HepG2 (cell line): Measurements from ENCODE around the gene SRSF2. TPM values are rescaled to one million over a fixed set of nuclear protein-coding genes. Genes with fewer than 3 reads are reported as not detected.

Experiments
- E2F1 ChIP-seq: sonication (generic); formaldehyde crosslinking; IDR thresholded peaks from 2 replicates; pipeline ENCODE4 v1.5.0; 2020; ENCODE audit warnings: missing genetic modification reagents
- ELF4 ChIP-seq: sonication (generic); formaldehyde crosslinking; IDR thresholded peaks from 2 replicates; pipeline ENCODE4 v1.5.0; 2020; ENCODE audit warnings: missing genetic modification reagents, mild to moderate bottlenecking, moderate library complexity, borderline replicate concordance
- HMG20B ChIP-seq: conservative IDR thresholded peaks from 2 replicates; pipeline ENCODE4 v1.6.1; 2016; ENCODE audit warnings: missing genetic modification reagents, missing compliant biosample characterization
- KAT7 ChIP-seq: IDR thresholded peaks from 2 replicates; pipeline ENCODE4 v1.6.1; 2018; ENCODE audit warnings: borderline replicate concordance, missing compliant biosample characterization
- MXD3 ChIP-seq: IDR thresholded peaks from 2 replicates; pipeline ENCODE4 v1.6.1; 2016; ENCODE audit warnings: mild to moderate bottlenecking, missing biosample characterization, missing genetic modification reagents
- NFKB2 ChIP-seq: sonication (generic); formaldehyde crosslinking; IDR thresholded peaks from 2 replicates; pipeline ENCODE4 v1.4.0; 2020; ENCODE audit warnings: missing genetic modification reagents, borderline replicate concordance
- TBL1XR1 ChIP-seq: fragments of 150-350 bp; IDR thresholded peaks from 2 replicates; pipeline ENCODE4 v1.6.1; 2014; ENCODE audit warnings: borderline replicate concordance, low read length; ENCODE audit not compliant: partially characterized antibody
- ZNF619 ChIP-seq: sonication (generic); formaldehyde crosslinking; IDR thresholded peaks from 2 replicates; pipeline ENCODE4 v1.4.0; 2020; ENCODE audit warnings: mild to moderate bottlenecking, missing genetic modification reagents
- ZNF737 ChIP-seq: sonication (generic); formaldehyde crosslinking; IDR thresholded peaks from 2 replicates; pipeline ENCODE4 v1.5.0; 2020; ENCODE audit warnings: missing genetic modification reagents, mild to moderate bottlenecking, borderline replicate concordance
- polyA plus RNA-seq, 8 experiments: library from polyadenylated mRNA; depleted of rRNA in 3 of 8; stranded (reverse) in 7 of 8; unstranded in 1 of 8; fragments of >200 nt; fragmentation: Illumina TruSeq in 4 of 8; extraction: Trizol in 4 of 8; gene quantifications; 2 replicates each; pipeline versions ENCODE4 v1.2.1 to v1.2.3, GENCODE V29; 2011 to 2016; ENCODE audit warnings: low read depth in 4 of 8, missing spikeins in 1 of 8, mixed read lengths in 1 of 8; ENCODE audit not compliant: insufficient read depth in 1 of 8
- total RNA-seq, 5 experiments: library from RNA; depleted of rRNA; stranded (reverse); fragments of >200 nt; fragmentation: Illumina TruSeq; extraction: Trizol; gene quantifications; 2 replicates each; pipeline ENCODE4 v1.2.3, GENCODE V29; 2016; ENCODE audit warnings: low read depth in 1 of 5
- TF ChIP-seq, protein P1 (sequence below): sonication (generic); formaldehyde crosslinking; IDR thresholded peaks from 2 replicates; pipeline ENCODE4 v1.8.0; 2022; ENCODE audit warnings: missing genetic modification reagents, mild to moderate bottlenecking, moderate library complexity, borderline replicate concordance
- TF ChIP-seq, protein P2 (sequence below): sonication (generic); formaldehyde crosslinking; IDR thresholded peaks from 2 replicates; pipeline ENCODE4 v1.9.0; 2021; ENCODE audit warnings: missing genetic modification reagents, borderline replicate concordance
- TF ChIP-seq, protein P3 (sequence below): sonication (generic); formaldehyde crosslinking; IDR thresholded peaks from 2 replicates; pipeline ENCODE4 v1.4.0; 2020; ENCODE audit warnings: missing genetic modification reagents
- TF ChIP-seq, protein P4 (sequence below): IDR thresholded peaks from 2 replicates; pipeline ENCODE4 v1.6.1; 2016; ENCODE audit warnings: low read depth, missing genetic modification reagents, missing compliant biosample characterization

SRSF2 gene
- total and polyA plus RNA-seq, 2 of the 13 experiments (the other 11 are each of a cell fraction or from before 2014, with no cell fraction given), result 306 to 319 TPM

- TF ChIP-seq, protein P1, sequence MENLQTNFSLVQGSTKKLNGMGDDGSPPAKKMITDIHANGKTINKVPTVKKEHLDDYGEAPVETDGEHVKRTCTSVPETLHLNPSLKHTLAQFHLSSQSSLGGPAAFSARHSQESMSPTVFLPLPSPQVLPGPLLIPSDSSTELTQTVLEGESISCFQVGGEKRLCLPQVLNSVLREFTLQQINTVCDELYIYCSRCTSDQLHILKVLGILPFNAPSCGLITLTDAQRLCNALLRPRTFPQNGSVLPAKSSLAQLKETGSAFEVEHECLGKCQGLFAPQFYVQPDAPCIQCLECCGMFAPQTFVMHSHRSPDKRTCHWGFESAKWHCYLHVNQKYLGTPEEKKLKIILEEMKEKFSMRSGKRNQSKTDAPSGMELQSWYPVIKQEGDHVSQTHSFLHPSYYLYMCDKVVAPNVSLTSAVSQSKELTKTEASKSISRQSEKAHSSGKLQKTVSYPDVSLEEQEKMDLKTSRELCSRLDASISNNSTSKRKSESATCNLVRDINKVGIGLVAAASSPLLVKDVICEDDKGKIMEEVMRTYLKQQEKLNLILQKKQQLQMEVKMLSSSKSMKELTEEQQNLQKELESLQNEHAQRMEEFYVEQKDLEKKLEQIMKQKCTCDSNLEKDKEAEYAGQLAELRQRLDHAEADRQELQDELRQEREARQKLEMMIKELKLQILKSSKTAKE (CRISPR knock-in tag), result no peak
- TF ChIP-seq ZNF619 (CRISPR knock-in tag) (no peak), ZNF737 (CRISPR knock-in tag) (no peak), ELF4 (CRISPR knock-in tag) (no peak), HMG20B (CRISPR knock-in tag) (no peak), MXD3 (CRISPR knock-in tag) (0 out of 2 replicates have a peak, but pooled peaks have one; percentile 16), NFKB2 (no peak), TBL1XR1 (no peak), KAT7 (CRISPR knock-in tag) (no peak), E2F1 (CRISPR knock-in tag) (no peak)
- TF ChIP-seq, protein P2, sequence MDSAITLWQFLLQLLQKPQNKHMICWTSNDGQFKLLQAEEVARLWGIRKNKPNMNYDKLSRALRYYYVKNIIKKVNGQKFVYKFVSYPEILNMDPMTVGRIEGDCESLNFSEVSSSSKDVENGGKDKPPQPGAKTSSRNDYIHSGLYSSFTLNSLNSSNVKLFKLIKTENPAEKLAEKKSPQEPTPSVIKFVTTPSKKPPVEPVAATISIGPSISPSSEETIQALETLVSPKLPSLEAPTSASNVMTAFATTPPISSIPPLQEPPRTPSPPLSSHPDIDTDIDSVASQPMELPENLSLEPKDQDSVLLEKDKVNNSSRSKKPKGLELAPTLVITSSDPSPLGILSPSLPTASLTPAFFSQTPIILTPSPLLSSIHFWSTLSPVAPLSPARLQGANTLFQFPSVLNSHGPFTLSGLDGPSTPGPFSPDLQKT (CRISPR knock-in tag), result no peak
- TF ChIP-seq, protein P3, sequence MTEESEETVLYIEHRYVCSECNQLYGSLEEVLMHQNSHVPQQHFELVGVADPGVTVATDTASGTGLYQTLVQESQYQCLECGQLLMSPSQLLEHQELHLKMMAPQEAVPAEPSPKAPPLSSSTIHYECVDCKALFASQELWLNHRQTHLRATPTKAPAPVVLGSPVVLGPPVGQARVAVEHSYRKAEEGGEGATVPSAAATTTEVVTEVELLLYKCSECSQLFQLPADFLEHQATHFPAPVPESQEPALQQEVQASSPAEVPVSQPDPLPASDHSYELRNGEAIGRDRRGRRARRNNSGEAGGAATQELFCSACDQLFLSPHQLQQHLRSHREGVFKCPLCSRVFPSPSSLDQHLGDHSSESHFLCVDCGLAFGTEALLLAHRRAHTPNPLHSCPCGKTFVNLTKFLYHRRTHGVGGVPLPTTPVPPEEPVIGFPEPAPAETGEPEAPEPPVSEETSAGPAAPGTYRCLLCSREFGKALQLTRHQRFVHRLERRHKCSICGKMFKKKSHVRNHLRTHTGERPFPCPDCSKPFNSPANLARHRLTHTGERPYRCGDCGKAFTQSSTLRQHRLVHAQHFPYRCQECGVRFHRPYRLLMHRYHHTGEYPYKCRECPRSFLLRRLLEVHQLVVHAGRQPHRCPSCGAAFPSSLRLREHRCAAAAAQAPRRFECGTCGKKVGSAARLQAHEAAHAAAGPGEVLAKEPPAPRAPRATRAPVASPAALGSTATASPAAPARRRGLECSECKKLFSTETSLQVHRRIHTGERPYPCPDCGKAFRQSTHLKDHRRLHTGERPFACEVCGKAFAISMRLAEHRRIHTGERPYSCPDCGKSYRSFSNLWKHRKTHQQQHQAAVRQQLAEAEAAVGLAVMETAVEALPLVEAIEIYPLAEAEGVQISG (CRISPR knock-in tag), result 0 out of 2 replicates have a peak, but pooled peaks have one; percentile 31
- TF ChIP-seq, protein P4, sequence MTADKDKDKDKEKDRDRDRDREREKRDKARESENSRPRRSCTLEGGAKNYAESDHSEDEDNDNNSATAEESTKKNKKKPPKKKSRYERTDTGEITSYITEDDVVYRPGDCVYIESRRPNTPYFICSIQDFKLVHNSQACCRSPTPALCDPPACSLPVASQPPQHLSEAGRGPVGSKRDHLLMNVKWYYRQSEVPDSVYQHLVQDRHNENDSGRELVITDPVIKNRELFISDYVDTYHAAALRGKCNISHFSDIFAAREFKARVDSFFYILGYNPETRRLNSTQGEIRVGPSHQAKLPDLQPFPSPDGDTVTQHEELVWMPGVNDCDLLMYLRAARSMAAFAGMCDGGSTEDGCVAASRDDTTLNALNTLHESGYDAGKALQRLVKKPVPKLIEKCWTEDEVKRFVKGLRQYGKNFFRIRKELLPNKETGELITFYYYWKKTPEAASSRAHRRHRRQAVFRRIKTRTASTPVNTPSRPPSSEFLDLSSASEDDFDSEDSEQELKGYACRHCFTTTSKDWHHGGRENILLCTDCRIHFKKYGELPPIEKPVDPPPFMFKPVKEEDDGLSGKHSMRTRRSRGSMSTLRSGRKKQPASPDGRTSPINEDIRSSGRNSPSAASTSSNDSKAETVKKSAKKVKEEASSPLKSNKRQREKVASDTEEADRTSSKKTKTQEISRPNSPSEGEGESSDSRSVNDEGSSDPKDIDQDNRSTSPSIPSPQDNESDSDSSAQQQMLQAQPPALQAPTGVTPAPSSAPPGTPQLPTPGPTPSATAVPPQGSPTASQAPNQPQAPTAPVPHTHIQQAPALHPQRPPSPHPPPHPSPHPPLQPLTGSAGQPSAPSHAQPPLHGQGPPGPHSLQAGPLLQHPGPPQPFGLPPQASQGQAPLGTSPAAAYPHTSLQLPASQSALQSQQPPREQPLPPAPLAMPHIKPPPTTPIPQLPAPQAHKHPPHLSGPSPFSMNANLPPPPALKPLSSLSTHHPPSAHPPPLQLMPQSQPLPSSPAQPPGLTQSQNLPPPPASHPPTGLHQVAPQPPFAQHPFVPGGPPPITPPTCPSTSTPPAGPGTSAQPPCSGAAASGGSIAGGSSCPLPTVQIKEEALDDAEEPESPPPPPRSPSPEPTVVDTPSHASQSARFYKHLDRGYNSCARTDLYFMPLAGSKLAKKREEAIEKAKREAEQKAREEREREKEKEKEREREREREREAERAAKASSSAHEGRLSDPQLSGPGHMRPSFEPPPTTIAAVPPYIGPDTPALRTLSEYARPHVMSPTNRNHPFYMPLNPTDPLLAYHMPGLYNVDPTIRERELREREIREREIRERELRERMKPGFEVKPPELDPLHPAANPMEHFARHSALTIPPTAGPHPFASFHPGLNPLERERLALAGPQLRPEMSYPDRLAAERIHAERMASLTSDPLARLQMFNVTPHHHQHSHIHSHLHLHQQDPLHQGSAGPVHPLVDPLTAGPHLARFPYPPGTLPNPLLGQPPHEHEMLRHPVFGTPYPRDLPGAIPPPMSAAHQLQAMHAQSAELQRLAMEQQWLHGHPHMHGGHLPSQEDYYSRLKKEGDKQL (CRISPR knock-in tag), result no peak
Observed at GRCh38 chr17:76710863-76711611, 26.1 kb downstream of the SRSF2 start, which contains the start of gene MXRA7 (continued).
